ENCODE measurements around the gene YKT6.

DNA sequence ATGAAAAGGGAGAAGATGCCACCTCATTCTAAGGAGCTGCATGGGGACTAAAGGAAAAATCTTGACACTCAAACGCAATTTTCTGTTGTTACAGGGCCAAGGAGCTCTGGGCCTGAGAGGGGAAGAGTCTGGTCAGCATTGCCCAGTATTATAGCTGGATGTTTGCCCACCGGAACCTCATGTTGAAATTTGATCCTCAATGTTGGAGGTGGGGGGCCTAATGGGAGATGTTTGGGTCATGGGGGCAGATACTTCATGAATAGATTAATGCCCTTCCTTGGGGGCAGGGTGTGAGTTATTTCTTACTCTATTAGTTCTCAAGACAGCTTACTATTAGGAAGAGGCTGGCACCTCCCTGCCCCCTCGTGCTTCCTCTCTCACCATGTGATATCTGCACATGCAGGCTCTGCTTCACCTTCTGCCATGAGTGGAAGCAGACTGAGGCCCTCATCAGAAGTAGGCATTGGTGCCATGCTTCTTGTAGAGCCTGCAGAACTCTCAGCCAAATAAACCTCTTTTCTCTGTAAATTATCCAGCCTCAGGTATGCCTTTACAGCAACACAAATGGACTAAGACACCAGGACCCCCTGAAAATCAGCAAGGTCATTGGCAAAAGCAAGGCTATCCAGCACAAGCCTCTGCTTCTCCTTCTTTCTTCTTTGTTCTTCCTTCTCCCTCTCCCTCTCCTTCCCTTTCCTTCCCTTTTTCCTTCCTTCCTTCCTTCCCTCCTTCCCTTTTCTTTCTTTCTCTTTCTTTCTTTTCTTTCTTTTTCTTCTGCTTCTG, 26.7 kb upstream of the YKT6 start:
- no peak for TF ChIP-seq POLR2A (IDR thresholded peaks at IDR 0.05; ENCODE audit: low read length)
- TF ChIP-seq GATA1 (IDR thresholded peaks at IDR 0.05; ENCODE audit: low read depth, low read length) = no peak
